K562 (cell line): ENCODE data around the gene FOXN3. TPM values are rescaled to one million over a fixed set of nuclear protein-coding genes. Genes with fewer than 3 reads are reported as not detected.

Source experiments
- ATAC-seq: fragments of 200-7000 bp; cut with Tn5 transposase; 3 replicates; pipeline ENCODE4 v1.9.1; 2020; ENCODE audit warnings: moderate library complexity
- BruUV-seq: library from RNA; stranded (reverse); fragments of 400-500 nt; replicated peaks from 2 replicates; lab custom pipeline; 2021; lab: Mats Ljungman, UMichigan
- CTCF ChIA-PET: fragments of 300-600 bp; formaldehyde crosslinking; extraction: SDS; loops from one replicate; lab custom pipeline; 2021; ENCODE audit warnings: low intra/inter-chr PET ratio; lab: Yijun Ruan, JAX
- POLR2A ChIA-PET: fragments of 300-600, 350-650 bp; sonication (Branson Sonifier 250); formaldehyde crosslinking; extraction: SDS; loops from one replicate; lab custom pipeline; 2021; ENCODE audit warnings: antibody characterized with exemption, inconsistent platforms; lab: Yijun Ruan, JAX
- DNase-seq, 4 experiments: peaks; one replicate each; pipeline versions ENCODE4 v3.0.0 to v3.0.0-alpha.2; 2011 to 2018; ENCODE audit warnings: low spot score in 3 of 4, mixed read lengths in 3 of 4; ENCODE audit errors: extremely low read depth in 1 of 4
- FAIRE-seq: peaks from 2 replicates; lab custom pipeline; 2011; peaks lifted over from hg19 to GRCh38; lab: Jason Lieb, UNC
- H2AFZ ChIP-seq: 2 replicates; pipeline ENCODE4 v1.6.0; 2011; ENCODE audit warnings: low read depth, low read length, control low read depth, inconsistent platforms
- H3K27ac ChIP-seq: fragments of 200-600 bp; 3 replicates; pipeline ENCODE4 v1.8.0; 2011; ENCODE audit warnings: low read depth, mild to moderate bottlenecking, control low read depth, inconsistent platforms, low read length, moderate library complexity, mixed read lengths; ENCODE audit errors: extremely low read depth
- H3K27me3 ChIP-seq, 2 experiments: fragments of 300-600 bp in 1 of 2; 2 replicates in 1 of 2; 3 replicates in 1 of 2; pipeline versions ENCODE4 v1.6.0 to v1.8.0; 2011; ENCODE audit warnings: inconsistent platforms in 2 of 2, low read length in 2 of 2, mild to moderate bottlenecking in 1 of 2, mixed read lengths in 1 of 2, moderate library complexity in 1 of 2; ENCODE audit not compliant: control insufficient read depth in 2 of 2, insufficient read depth in 2 of 2
- H3K36me3 ChIP-seq: fragments of 300-600 bp; 3 replicates; pipeline ENCODE4 v1.8.0; 2011; ENCODE audit warnings: mild to moderate bottlenecking, low read length, inconsistent platforms; ENCODE audit not compliant: control insufficient read depth, insufficient read depth
- H3K4me1 ChIP-seq, 2 experiments: fragments of 200-600 bp in 1 of 2; replicated peaks in 1 of 2; 2 replicates in 1 of 2; 3 replicates in 1 of 2; pipeline versions ENCODE4 v1.5.1 to v1.8.0; 2011; ENCODE audit warnings: inconsistent platforms in 2 of 2, low read length in 2 of 2, mild to moderate bottlenecking in 1 of 2, mixed read lengths in 1 of 2, moderate library complexity in 1 of 2; ENCODE audit not compliant: control insufficient read depth in 2 of 2, insufficient read depth in 2 of 2
- H3K4me2 ChIP-seq: 2 replicates; pipeline ENCODE4 v1.6.1; 2011; ENCODE audit warnings: low read length, control low read depth, inconsistent platforms, mixed read lengths; ENCODE audit not compliant: insufficient read depth
- H3K4me3 ChIP-seq: fragments of 200-600 bp; sonication (generic), shearing (Covaris generic); 2 replicates; pipeline ENCODE4 v1.5.1; 2016; ENCODE audit warnings: control low read depth, inconsistent platforms
- H3K79me2 ChIP-seq: fragments of 200-600 bp; 3 replicates; pipeline ENCODE4 v1.8.0; 2011; ENCODE audit warnings: low read length, inconsistent platforms; ENCODE audit not compliant: control insufficient read depth, insufficient read depth
- H3K9ac ChIP-seq, 2 experiments: 2 replicates each; pipeline versions ENCODE4 v1.6.0 to v1.6.1; 2011; ENCODE audit warnings: low read depth in 2 of 2, low read length in 2 of 2, control low read depth in 1 of 2, inconsistent platforms in 1 of 2, mild to moderate bottlenecking in 1 of 2, mixed read lengths in 1 of 2; ENCODE audit not compliant: insufficient read depth in 1 of 2
- H3K9me1 ChIP-seq: one replicate; pipeline ENCODE4 v1.6.0; 2011; ENCODE audit warnings: inconsistent platforms, mild to moderate bottlenecking, low read length, moderate library complexity; ENCODE audit not compliant: control insufficient read depth, insufficient read depth
- H3K9me3 ChIP-seq: replicated peaks from 2 replicates; pipeline ENCODE4 v1.5.1; 2011; ENCODE audit warnings: low read depth, low read length, inconsistent platforms; ENCODE audit not compliant: control insufficient read depth, insufficient read depth
- H4K20me1 ChIP-seq: replicated peaks from 2 replicates; pipeline ENCODE4 v1.6.1; 2011; ENCODE audit warnings: low read length, inconsistent platforms, mixed read lengths; ENCODE audit not compliant: control insufficient read depth, insufficient read depth
- CBX3 ChIP-seq, 2 experiments: IDR thresholded peaks; 1 replicate in 1 of 2; 2 replicates in 1 of 2; pipeline ENCODE4 v1.6.1; 2012; ENCODE audit warnings: inconsistent platforms in 2 of 2, low read length in 2 of 2, borderline replicate concordance in 1 of 2, control low read depth in 1 of 2
- CEBPB ChIP-seq: fragments of 450-650 bp; IDR thresholded peaks from 2 replicates; pipeline ENCODE4 v1.6.1; 2016; ENCODE audit warnings: missing genetic modification characterization, missing compliant biosample characterization
- NR4A1 ChIP-seq, 2 experiments: fragments of 250-450 bp in 1 of 2; fragments of 450-650 bp in 1 of 2; sonication (Bioruptor Pico) in 1 of 2; IDR thresholded peaks; 2 replicates each; pipeline versions ENCODE4 v1.4.0 to v1.6.1; 2016 to 2020; ENCODE audit warnings: mild to moderate bottlenecking in 2 of 2, missing compliant biosample characterization in 1 of 2, missing genetic modification characterization in 1 of 2, moderate library complexity in 1 of 2
- RNF2 ChIP-seq: sonication (generic); IDR thresholded peaks from 2 replicates; pipeline ENCODE4 v1.6.1; 2016
- SMAD4 ChIP-seq: fragments of 250-450 bp; sonication (Bioruptor Pico); conservative IDR thresholded peaks from 2 replicates; pipeline ENCODE4 v1.8.0; 2021; ENCODE audit warnings: inconsistent platforms, mild to moderate bottlenecking, moderate library complexity
- ZKSCAN3 ChIP-seq: fragments of 250-450 bp; sonication (Bioruptor Pico); IDR thresholded peaks from 2 replicates; pipeline ENCODE4 v1.4.0; 2020
- ZNF121 ChIP-seq: sonication (generic); formaldehyde crosslinking; conservative IDR thresholded peaks from 2 replicates; pipeline ENCODE4 v1.8.0; 2022; ENCODE audit warnings: missing genetic modification reagents
- ZNF445 ChIP-seq: fragments of 250-450 bp; sonication (Bioruptor Pico); IDR thresholded peaks from 2 replicates; pipeline ENCODE4 v1.4.0; 2020; ENCODE audit warnings: low read depth, mild to moderate bottlenecking, moderate library complexity
- ZNF79 ChIP-seq: fragments of 250-450 bp; sonication (Bioruptor Pico); IDR thresholded peaks from 2 replicates; pipeline ENCODE4 v1.4.0; 2020; ENCODE audit warnings: low read depth, mild to moderate bottlenecking, moderate library complexity
- ZSCAN32 ChIP-seq: fragments of 450-650 bp; formaldehyde crosslinking; IDR thresholded peaks from 2 replicates; pipeline ENCODE4 v1.4.0; 2020; ENCODE audit warnings: mild to moderate bottlenecking, moderate library complexity
- WGBS: fragments of 100-300 bp; shearing (Covaris generic); methylation state at CpG from one replicate; pipeline ENCODE4 v1.1.6; 2016; ENCODE audit warnings: low coverage, mixed read lengths; ENCODE audit not compliant: insufficient coverage; ENCODE audit errors: missing lambda C conversion rate; 5-methylcytosine and 5-hydroxymethylcytosine counted together
- in situ Hi-C: fragments of 300-500 bp; cut with MboI; formaldehyde crosslinking; loops from 4 replicates; pipeline ENCODE4 v1.15.0; 2018; ENCODE audit warnings: inconsistent platforms, mixed read lengths
- intact Hi-C: fragments of 100-400 bp; cut with micrococcal nuclease; formaldehyde crosslinking; loops from 2 replicates; pipeline ENCODE4 v1.14.2; 2022
- polyA plus RNA-seq, 8 experiments: library from polyadenylated mRNA; depleted of rRNA in 4 of 8; stranded (reverse) in 5 of 8; unstranded in 3 of 8; fragments of >200 nt; fragmentation: Nextera tagmentation in 2 of 8; fragmentation: Illumina TruSeq in 1 of 8; extraction: Ambion mirVana in 2 of 8; extraction: Trizol in 1 of 8; gene quantifications; 2 replicates each; pipeline versions ENCODE4 v1.2.1 to v1.2.3, GENCODE V29; 2011 to 2014; ENCODE audit warnings: inconsistent platforms in 1 of 8, missing spikeins in 1 of 8
- total RNA-seq, 7 experiments: library from RNA; depleted of rRNA in 6 of 7; stranded (reverse); fragments of >200 nt in 6 of 7; fragmentation: Illumina TruSeq in 2 of 7; extraction: Trizol in 2 of 7; gene quantifications; 2 replicates each; pipeline versions ENCODE4 v1.2.1 to v1.2.3, GENCODE V29; 2011 to 2021; ENCODE audit warnings: low replicate concordance in 1 of 7
- TF ChIP-seq, protein P1 (sequence below), 2 experiments: fragments of 450-650 bp; IDR thresholded peaks; 2 replicates each; pipeline ENCODE4 v1.6.1; 2018; ENCODE audit warnings: mild to moderate bottlenecking in 2 of 2, low read depth in 1 of 2; ENCODE audit not compliant: partially characterized antibody in 2 of 2
- TF ChIP-seq, protein P2 (sequence below): sonication (generic); formaldehyde crosslinking; IDR thresholded peaks from 2 replicates; pipeline ENCODE4 v1.8.0; 2023; ENCODE audit warnings: missing genetic modification reagents, mild to moderate bottlenecking, borderline replicate concordance
- TF ChIP-seq, protein P3 (sequence below): fragments of 250-450 bp; sonication (Bioruptor Pico); IDR thresholded peaks from 2 replicates; pipeline ENCODE4 v1.8.0; 2021; ENCODE audit warnings: borderline replicate concordance, mild to moderate bottlenecking, moderate library complexity; ENCODE audit not compliant: poor library complexity, severe bottlenecking

Gene FOXN3
- total and polyA plus RNA-seq, 9 of the 15 experiments (the other 6 are each of a cell fraction or from before 2014, with no cell fraction given): 0.07 to 1.3 (median 0.40) TPM

DNA sequence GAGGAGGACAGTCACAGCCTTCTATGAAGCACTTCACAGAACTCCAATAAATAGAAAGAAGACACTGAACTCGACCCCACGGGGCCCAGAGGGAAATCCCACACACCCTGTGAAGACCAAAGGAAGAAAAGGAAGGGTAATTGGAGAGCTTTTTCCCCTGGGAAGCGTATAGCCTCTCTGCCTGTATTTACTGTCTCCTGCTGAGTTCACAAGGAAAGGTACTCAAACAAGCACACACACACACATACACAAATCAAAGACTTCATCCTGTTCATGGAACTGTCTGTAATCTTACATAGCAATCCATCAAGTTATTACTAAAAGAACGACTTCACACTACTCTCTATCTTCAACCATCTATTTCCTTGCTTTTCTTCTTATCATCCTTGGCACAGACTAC, 15.3 kb downstream of the FOXN3 start:
- H3K9me1 ChIP-seq: no peaks in the 10 kb centered on the region
- DNase-seq (no peak), FAIRE-seq (no peak), ATAC-seq (no peak)
- H3K27me3 ChIP-seq: peaks cover 0 to 9% of the 10 kb centered on the region in 2 experiments; a peak in 1 of 5 replicates
- H3K36me3 ChIP-seq: no peaks in the 10 kb centered on the region
- no peaks in the 10 kb centered on the region for H3K4me1 ChIP-seq
- no peak overlapping the region for H3K4me3 ChIP-seq
- H3K9me3 ChIP-seq: no peaks in the 10 kb centered on the region
- ChIA-PET POLR2A (no interaction called here), CTCF (no interaction called here)
- no peak overlapping the region for H3K9ac ChIP-seq
- in situ Hi-C loops: no loop called here
- H3K79me2 ChIP-seq: no peaks in the 10 kb centered on the region
- intact Hi-C loops: no loop called here
- no peaks in the 10 kb centered on the region; the same call in 1 of the 2 replicates for H4K20me1 ChIP-seq
- H3K4me2 ChIP-seq: no peak overlapping the region
- no TSS peak for BruUV-seq
- H2AFZ ChIP-seq: no peak overlapping the region
- H3K27ac ChIP-seq: no peak overlapping the region
- WGBS: 0% methylated on average over 4 of the region's 4 CpGs
- TF ChIP-seq NR4A1 (CRISPR knock-in tag; IDR thresholded peaks at IDR 0.05) (no peak), NR4A1 (tag; IDR thresholded peaks at IDR 0.05) (no peak), ZNF121 (CRISPR knock-in tag) (no peak), ZNF79 (no peak), ZKSCAN3 (CRISPR knock-in tag) (no peak), ZSCAN32 (CRISPR knock-in tag) (no peak), CBX3 (IDR thresholded peaks at IDR 0.05; ENCODE audit: borderline replicate concordance in 1 of 2, low read length in 2 of 2) (no peak), CEBPB (no peak), SMAD4 (no peak), RNF2 (no peak), ZNF445 (CRISPR knock-in tag) (no peak)
- TF ChIP-seq, protein P1, sequence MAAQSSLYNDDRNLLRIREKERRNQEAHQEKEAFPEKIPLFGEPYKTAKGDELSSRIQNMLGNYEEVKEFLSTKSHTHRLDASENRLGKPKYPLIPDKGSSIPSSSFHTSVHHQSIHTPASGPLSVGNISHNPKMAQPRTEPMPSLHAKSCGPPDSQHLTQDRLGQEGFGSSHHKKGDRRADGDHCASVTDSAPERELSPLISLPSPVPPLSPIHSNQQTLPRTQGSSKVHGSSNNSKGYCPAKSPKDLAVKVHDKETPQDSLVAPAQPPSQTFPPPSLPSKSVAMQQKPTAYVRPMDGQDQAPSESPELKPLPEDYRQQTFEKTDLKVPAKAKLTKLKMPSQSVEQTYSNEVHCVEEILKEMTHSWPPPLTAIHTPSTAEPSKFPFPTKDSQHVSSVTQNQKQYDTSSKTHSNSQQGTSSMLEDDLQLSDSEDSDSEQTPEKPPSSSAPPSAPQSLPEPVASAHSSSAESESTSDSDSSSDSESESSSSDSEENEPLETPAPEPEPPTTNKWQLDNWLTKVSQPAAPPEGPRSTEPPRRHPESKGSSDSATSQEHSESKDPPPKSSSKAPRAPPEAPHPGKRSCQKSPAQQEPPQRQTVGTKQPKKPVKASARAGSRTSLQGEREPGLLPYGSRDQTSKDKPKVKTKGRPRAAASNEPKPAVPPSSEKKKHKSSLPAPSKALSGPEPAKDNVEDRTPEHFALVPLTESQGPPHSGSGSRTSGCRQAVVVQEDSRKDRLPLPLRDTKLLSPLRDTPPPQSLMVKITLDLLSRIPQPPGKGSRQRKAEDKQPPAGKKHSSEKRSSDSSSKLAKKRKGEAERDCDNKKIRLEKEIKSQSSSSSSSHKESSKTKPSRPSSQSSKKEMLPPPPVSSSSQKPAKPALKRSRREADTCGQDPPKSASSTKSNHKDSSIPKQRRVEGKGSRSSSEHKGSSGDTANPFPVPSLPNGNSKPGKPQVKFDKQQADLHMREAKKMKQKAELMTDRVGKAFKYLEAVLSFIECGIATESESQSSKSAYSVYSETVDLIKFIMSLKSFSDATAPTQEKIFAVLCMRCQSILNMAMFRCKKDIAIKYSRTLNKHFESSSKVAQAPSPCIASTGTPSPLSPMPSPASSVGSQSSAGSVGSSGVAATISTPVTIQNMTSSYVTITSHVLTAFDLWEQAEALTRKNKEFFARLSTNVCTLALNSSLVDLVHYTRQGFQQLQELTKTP (IDR thresholded peaks at IDR 0.05; ENCODE audit: low read depth in 1 of 2, partially characterized antibody in 2 of 2): no peak
- TF ChIP-seq, protein P2, sequence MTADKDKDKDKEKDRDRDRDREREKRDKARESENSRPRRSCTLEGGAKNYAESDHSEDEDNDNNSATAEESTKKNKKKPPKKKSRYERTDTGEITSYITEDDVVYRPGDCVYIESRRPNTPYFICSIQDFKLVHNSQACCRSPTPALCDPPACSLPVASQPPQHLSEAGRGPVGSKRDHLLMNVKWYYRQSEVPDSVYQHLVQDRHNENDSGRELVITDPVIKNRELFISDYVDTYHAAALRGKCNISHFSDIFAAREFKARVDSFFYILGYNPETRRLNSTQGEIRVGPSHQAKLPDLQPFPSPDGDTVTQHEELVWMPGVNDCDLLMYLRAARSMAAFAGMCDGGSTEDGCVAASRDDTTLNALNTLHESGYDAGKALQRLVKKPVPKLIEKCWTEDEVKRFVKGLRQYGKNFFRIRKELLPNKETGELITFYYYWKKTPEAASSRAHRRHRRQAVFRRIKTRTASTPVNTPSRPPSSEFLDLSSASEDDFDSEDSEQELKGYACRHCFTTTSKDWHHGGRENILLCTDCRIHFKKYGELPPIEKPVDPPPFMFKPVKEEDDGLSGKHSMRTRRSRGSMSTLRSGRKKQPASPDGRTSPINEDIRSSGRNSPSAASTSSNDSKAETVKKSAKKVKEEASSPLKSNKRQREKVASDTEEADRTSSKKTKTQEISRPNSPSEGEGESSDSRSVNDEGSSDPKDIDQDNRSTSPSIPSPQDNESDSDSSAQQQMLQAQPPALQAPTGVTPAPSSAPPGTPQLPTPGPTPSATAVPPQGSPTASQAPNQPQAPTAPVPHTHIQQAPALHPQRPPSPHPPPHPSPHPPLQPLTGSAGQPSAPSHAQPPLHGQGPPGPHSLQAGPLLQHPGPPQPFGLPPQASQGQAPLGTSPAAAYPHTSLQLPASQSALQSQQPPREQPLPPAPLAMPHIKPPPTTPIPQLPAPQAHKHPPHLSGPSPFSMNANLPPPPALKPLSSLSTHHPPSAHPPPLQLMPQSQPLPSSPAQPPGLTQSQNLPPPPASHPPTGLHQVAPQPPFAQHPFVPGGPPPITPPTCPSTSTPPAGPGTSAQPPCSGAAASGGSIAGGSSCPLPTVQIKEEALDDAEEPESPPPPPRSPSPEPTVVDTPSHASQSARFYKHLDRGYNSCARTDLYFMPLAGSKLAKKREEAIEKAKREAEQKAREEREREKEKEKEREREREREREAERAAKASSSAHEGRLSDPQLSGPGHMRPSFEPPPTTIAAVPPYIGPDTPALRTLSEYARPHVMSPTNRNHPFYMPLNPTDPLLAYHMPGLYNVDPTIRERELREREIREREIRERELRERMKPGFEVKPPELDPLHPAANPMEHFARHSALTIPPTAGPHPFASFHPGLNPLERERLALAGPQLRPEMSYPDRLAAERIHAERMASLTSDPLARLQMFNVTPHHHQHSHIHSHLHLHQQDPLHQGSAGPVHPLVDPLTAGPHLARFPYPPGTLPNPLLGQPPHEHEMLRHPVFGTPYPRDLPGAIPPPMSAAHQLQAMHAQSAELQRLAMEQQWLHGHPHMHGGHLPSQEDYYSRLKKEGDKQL (CRISPR knock-in tag): no peak
- TF ChIP-seq, protein P3, sequence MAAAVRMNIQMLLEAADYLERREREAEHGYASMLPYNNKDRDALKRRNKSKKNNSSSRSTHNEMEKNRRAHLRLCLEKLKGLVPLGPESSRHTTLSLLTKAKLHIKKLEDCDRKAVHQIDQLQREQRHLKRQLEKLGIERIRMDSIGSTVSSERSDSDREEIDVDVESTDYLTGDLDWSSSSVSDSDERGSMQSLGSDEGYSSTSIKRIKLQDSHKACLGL (CRISPR knock-in tag): no peak
